Lower leg skin (tissue), 4 donors: ENCODE data around the gene RAP1GAP. TPM values are rescaled to one million over a fixed set of nuclear protein-coding genes. Genes with fewer than 3 reads are reported as not detected.
A peak's percentile ranks its signal among the peaks of the same experiment; 100 is the strongest.

Source experiments
- DNase-seq, 2 donors: peaks; one replicate each; pipeline ENCODE4 v3.0.0-alpha.2; 2019; ENCODE audit warnings: low spot score in 2 of 2
- H3K4me3 ChIP-seq: fragments of 200-600 bp; sonication (generic); 2 replicates; pipeline ENCODE4 v1.5.1; 2017; ENCODE audit warnings: mild to moderate bottlenecking, low read depth; ENCODE audit not compliant: poor library complexity, severe bottlenecking
- POLR2A ChIP-seq, 2 donors: fragments of 450-650 bp; IDR thresholded peaks; one replicate each; pipeline ENCODE4 v1.6.1; 2016 to 2017; ENCODE audit warnings: antibody characterized with exemption in 2 of 2, mild to moderate bottlenecking in 1 of 2, moderate library complexity in 1 of 2
- WGBS, 2 donors: methylation state at CpG; one replicate each; pipeline ENCODE4 v1.1.5; 2018; 5-methylcytosine and 5-hydroxymethylcytosine counted together
- intact Hi-C: fragments of 100-400 bp; cut with DNase I; formaldehyde crosslinking; loops from one replicate; pipeline ENCODE4 v1.15.0; 2023; ENCODE audit warnings: low total_unique reads
- total RNA-seq, 4 donors: library from RNA; depleted of rRNA; stranded (reverse); fragments of >200 nt; gene quantifications; one replicate each; pipeline ENCODE4 v1.1.0, GENCODE V29; 2016
- TF ChIP-seq, protein P1 (sequence below), 3 donors: fragments of 450-650 bp; IDR thresholded peaks; one replicate each; pipeline ENCODE4 v1.5.1; 2016; ENCODE audit warnings: antibody characterized with exemption in 3 of 3, mild to moderate bottlenecking in 3 of 3, moderate library complexity in 2 of 3

RAP1GAP gene
- total RNA-seq = 1 to 10 TPM; 1.3 to 4.0 (median 2.6) TPM

DNA sequence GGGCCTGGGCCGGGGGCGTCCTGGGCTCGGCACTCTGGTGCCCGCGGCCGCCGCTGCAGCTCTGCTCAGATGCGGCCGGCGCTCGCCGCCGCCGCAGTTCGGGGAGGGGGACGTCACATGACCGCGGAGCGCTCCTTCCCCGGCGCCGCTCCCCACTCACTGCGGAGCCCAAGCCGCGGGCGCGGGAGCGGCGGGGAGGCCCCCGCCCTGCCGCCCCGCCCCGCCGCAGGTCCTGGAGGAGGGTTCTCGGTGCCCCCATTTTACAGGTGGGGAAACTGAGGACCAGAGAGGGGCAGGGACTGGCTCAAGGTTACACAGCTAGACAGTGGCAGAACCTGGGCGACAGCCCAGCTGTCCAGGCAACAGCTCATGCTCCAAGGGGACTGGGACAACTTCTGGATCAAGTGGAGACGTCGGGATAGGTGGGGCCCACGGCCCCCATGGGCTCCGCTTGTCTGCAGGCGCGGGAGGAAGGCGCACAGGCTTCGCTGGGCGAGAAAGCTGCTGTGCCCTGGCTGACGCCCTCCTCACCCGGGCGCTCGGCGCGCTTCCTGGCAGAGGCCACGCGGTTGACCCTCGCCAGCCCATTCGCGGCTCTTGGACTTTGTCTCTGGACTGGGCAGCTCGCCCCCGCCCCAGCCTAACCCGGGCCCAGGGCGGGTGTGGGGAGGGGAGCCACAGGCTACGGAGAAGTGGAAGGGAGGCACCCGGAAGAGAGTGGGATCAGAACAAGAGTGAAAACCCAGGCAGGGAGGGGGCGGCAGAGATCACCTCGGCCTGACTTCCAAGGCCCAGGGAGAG, at the start of gene RAP1GAP:
TSS of gene RAP1GAP (minus strand) at position 100 of the 801 bp plus-strand sequence. CDS start 49,325 bp downstream, outside the sequence.
- DNase-seq = peak in 1 of 2 donors; percentile 85
- 1 to 2% methylated on average over 13 to 42 of the region's 64 CpGs for WGBS, 2 donors
- no peak for TF ChIP-seq POLR2A (IDR thresholded peaks at IDR 0.05)
- TF ChIP-seq, protein P1, sequence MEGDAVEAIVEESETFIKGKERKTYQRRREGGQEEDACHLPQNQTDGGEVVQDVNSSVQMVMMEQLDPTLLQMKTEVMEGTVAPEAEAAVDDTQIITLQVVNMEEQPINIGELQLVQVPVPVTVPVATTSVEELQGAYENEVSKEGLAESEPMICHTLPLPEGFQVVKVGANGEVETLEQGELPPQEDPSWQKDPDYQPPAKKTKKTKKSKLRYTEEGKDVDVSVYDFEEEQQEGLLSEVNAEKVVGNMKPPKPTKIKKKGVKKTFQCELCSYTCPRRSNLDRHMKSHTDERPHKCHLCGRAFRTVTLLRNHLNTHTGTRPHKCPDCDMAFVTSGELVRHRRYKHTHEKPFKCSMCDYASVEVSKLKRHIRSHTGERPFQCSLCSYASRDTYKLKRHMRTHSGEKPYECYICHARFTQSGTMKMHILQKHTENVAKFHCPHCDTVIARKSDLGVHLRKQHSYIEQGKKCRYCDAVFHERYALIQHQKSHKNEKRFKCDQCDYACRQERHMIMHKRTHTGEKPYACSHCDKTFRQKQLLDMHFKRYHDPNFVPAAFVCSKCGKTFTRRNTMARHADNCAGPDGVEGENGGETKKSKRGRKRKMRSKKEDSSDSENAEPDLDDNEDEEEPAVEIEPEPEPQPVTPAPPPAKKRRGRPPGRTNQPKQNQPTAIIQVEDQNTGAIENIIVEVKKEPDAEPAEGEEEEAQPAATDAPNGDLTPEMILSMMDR (IDR thresholded peaks at IDR 0.05) = no peak
- H3K4me3 ChIP-seq = no peak within 1 kb of the TSS
- intact Hi-C loops = no loop called here

DNA sequence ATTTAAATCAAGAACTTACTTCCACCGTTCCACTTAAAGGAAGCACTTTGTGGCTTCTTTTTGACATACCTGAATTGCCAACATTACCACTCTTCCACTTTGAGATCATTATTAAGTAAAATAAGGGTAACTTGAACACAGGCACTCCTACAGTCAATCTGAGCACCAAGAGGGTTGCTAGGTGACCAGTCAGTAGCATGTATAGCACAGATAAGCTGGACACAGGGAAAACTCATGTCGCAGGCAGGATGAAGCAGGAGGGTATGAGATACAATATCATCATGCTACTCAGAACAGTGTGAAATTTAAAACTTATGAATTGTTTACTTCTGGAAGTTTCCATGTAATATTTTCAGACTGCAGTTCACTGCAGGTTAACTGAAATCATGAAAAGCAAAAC, 47.0 kb upstream of the RAP1GAP start:
- DNase-seq = no peak
- WGBS, 2 donors = 78 to 81% methylated on average over 2 of the region's 2 CpGs
- no peak overlapping the region for H3K4me3 ChIP-seq
- intact Hi-C loops = no loop called here
- TF ChIP-seq, protein P1 (IDR thresholded peaks at IDR 0.05) = no peak
- TF ChIP-seq POLR2A (IDR thresholded peaks at IDR 0.05) = no peak

DNA sequence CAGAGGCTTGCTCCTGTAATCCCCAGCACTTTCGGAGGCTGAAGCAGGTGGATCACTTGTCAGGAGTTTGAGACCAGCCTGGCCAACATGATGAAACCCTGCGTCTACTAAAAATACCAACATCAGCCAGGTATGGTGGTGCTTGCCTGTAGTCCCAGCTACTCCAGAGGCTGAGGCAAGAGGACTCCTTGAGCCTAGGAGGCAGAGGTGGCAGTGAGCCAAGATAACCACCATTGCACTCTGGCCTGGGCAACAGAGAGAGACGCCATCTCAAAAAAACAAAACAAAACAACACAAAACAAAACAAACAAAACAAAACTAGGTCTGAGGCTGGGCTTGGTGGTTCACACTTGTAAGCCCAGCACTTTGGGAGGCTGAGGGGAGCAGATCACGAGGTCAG, 38.7 kb upstream of the RAP1GAP start:
- no peak overlapping the region for H3K4me3 ChIP-seq
- intact Hi-C loops = no loop called here
- no peak for DNase-seq
- WGBS, 2 donors = 90 to 97% methylated on average over 4 of the region's 4 CpGs
- TF ChIP-seq, protein P1 (IDR thresholded peaks at IDR 0.05) = no peak
- TF ChIP-seq POLR2A (IDR thresholded peaks at IDR 0.05) = no peak

DNA sequence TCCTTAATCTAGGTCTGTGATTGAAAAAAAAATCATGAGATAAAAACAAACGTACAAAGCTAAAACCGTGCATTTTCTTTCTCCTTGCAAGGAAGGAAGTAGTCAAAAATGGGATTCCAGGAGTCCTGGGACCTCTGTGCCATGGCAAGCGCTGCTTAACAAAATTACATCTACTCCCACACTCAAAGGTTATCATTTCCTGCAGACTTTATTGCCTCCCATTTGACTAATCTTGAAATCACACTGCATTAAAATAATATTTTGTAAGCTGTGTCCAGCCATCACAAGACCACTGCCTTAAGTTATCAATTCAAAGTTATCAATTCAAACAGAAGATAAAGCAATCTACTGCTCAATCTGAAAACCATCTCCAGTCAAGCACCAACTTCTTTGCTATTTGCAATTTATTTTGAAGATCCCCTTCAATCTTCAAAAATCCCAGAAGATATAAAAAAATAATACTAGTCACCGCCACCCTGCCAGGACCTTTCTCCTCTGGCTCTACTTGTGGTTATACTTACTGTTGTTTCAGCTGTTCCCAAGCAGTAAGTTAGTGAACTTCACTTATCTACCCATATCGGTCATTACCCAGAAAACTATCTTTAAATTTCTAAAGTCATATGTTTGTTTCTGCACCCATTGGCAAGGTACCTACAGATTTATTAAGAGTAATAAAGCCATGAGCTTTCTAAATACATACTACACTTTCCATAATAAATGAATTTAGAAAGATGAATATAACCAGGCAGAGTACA, 38.1 kb upstream of the RAP1GAP start:
- WGBS, 2 donors = 73 to 78% methylated on average over 5 of the region's 5 CpGs
- H3K4me3 ChIP-seq = no peak overlapping the region
- no peak for TF ChIP-seq POLR2A (IDR thresholded peaks at IDR 0.05)
- TF ChIP-seq, protein P1 (IDR thresholded peaks at IDR 0.05) = no peak
- DNase-seq = no peak
- intact Hi-C loops = no loop called here

DNA sequence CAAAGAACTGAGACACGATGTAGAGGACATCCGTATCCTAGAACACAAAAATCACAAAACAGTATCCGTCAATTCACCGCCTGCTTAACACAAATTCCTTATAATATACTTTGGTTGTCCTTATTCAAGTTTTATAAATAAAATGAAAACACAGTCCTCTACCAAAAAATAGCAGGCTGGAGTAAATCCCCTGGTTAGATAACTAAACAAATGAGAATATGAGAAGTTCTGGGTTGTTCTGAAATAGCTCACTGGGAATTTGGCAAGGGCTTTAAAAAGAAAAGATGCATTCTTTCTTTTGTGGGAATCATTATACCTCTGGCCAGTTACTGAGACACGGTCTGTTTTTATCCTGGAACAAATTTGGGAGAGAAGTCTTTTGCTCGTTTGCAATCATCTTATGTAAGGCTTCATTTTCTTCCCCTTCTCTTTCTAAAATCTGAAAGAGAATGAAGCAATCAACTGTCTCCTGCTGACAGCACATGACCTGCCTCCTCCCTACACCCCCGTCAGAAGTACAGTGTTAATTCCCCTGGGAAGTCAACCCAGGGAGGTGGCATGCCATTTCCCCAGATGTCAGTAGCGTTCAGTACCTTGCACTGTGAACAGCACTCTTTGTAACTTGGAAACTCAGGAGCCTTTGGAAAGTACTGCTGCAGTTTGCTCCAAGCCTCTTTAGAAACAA, 37.1 kb upstream of the RAP1GAP start:
- TF ChIP-seq, protein P1 (IDR thresholded peaks at IDR 0.05) = no peak
- TF ChIP-seq POLR2A (IDR thresholded peaks at IDR 0.05) = no peak
- WGBS, 2 donors = 68 to 70% methylated on average over 8 of the region's 8 CpGs
- peak in 1 of 2 donors; percentile 18 for DNase-seq

More for the DNA sequence above, 37.1 kb upstream of the RAP1GAP start:
- H3K4me3 ChIP-seq = no peak overlapping the region
- intact Hi-C loops = no loop called here
